Mammary epithelial cell (primary cell): Measurements from ENCODE around the gene ZNF462.

ENCODE experiments used
- EZH2 ChIP-seq: IDR thresholded peaks from 2 replicates; pipeline ENCODE4 v1.6.1; 2012; ENCODE audit warnings: low read length, inconsistent platforms, borderline replicate concordance
- TF ChIP-seq, protein P1 (sequence below), 2 donors: IDR thresholded peaks in 1 of 2; conservative IDR thresholded peaks in 1 of 2; 2 replicates each; pipeline ENCODE4 v1.5.1; 2011 to 2012; ENCODE audit warnings: inconsistent platforms in 2 of 2, low read length in 2 of 2, mild to moderate bottlenecking in 2 of 2, control low read depth in 1 of 2, low read depth in 1 of 2; ENCODE audit not compliant: insufficient read depth in 1 of 2; ENCODE audit errors: extremely low read depth in 1 of 2

DNA sequence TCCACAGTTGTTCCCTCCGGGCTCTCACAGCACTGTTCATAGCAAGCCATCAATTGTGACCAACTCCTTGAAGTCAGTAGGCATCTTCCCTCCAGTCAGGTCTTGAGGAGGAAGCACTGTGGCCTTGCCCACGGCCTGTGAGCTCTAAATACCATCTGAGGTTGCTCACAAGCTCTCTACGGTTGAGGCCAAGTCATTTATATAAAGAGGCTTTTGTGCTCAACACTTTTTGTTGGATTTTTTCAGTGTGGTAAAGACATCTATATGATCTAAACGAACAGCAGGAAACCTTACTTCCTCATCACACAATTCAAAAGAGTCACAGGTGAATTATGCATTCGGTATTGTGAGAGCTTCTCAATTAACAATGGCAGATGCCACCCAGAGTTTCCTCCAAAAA lies 97.3 kb downstream of the ZNF462 start:
- TF ChIP-seq, protein P1, sequence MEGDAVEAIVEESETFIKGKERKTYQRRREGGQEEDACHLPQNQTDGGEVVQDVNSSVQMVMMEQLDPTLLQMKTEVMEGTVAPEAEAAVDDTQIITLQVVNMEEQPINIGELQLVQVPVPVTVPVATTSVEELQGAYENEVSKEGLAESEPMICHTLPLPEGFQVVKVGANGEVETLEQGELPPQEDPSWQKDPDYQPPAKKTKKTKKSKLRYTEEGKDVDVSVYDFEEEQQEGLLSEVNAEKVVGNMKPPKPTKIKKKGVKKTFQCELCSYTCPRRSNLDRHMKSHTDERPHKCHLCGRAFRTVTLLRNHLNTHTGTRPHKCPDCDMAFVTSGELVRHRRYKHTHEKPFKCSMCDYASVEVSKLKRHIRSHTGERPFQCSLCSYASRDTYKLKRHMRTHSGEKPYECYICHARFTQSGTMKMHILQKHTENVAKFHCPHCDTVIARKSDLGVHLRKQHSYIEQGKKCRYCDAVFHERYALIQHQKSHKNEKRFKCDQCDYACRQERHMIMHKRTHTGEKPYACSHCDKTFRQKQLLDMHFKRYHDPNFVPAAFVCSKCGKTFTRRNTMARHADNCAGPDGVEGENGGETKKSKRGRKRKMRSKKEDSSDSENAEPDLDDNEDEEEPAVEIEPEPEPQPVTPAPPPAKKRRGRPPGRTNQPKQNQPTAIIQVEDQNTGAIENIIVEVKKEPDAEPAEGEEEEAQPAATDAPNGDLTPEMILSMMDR (conservative IDR thresholded peaks at IDR 0.05 in 1 of 2, IDR thresholded peaks at IDR 0.05 in 1 of 2; ENCODE audit: extremely low read depth in 1 of 2, insufficient read depth in 1 of 2, low read depth in 1 of 2, low read length in 2 of 2): no peak
- TF ChIP-seq EZH2: no peak
